Liver (tissue), 3 donors: Measurements from ENCODE around the gene ATPAF1.

Source experiments
- CTCF ChIP-seq: fragments of 150-350 bp; IDR thresholded peaks from 2 replicates; pipeline ENCODE4 v1.5.1; 2017; ENCODE audit warnings: improper control_type of control experiment, low read depth, low read length; ENCODE audit not compliant: missing input control
- FOXA1 ChIP-seq: IDR thresholded peaks from 2 replicates; pipeline ENCODE4 v1.6.1; 2016; ENCODE audit warnings: antibody characterized with exemption
- GABPA ChIP-seq, 2 donors: IDR thresholded peaks in 1 of 2; conservative IDR thresholded peaks in 1 of 2; 2 replicates each; pipeline ENCODE4 v1.6.1; 2016; ENCODE audit warnings: antibody characterized with exemption in 2 of 2, mild to moderate bottlenecking in 1 of 2, moderate library complexity in 1 of 2
- HNF4A ChIP-seq, 2 donors: conservative IDR thresholded peaks; 2 replicates each; pipeline ENCODE4 v1.6.1; 2016; ENCODE audit warnings: antibody characterized with exemption in 2 of 2, mild to moderate bottlenecking in 2 of 2
- MAX ChIP-seq: IDR thresholded peaks from 2 replicates; pipeline ENCODE4 v1.6.1; 2016; ENCODE audit warnings: antibody characterized with exemption
- ZBTB33 ChIP-seq: IDR thresholded peaks from 2 replicates; pipeline ENCODE4 v1.6.1; 2016; ENCODE audit warnings: antibody characterized with exemption
- donor health status: healthy.
- donor health status: healthy.

- no peak for TF ChIP-seq HNF4A (conservative IDR thresholded peaks at IDR 0.05)
- TF ChIP-seq CTCF = no peak
- no peak for TF ChIP-seq MAX
- TF ChIP-seq GABPA (IDR thresholded peaks at IDR 0.05 in 1 of 2, conservative IDR thresholded peaks at IDR 0.05 in 1 of 2) = no peak
- TF ChIP-seq FOXA1 = no peak
- no peak for TF ChIP-seq ZBTB33
Measured at GRCh38 chr1:46672696-46673095, 4.5 kb upstream of the ATPAF1 start.
